GM12892 (cell line): ENCODE results near the gene ERCC2.
A peak's percentile ranks its signal among the peaks of the same experiment; 100 is the strongest.

Source experiments
- DNase-seq: peaks from one replicate; pipeline ENCODE4 v3.0.0; 2011; ENCODE audit not compliant: insufficient read length
- FAIRE-seq: peaks from 2 replicates; lab custom pipeline; 2011; peaks lifted over from hg19 to GRCh38; lab: Jason Lieb, UNC
- POLR2A ChIP-seq: IDR thresholded peaks from 2 replicates; pipeline ENCODE4 v1.6.1; 2011; ENCODE audit warnings: low read depth, low read length, control low read depth
- POLR2AphosphoS5 ChIP-seq: IDR thresholded peaks from 2 replicates; pipeline ENCODE4 v1.6.1; 2011; ENCODE audit warnings: low read depth, low read length, control low read depth
- TAF1 ChIP-seq: IDR thresholded peaks from 2 replicates; pipeline ENCODE4 v1.6.1; 2011; ENCODE audit warnings: low read depth, mild to moderate bottlenecking, control low read depth, low read length, borderline replicate concordance

The ERCC2 gene

DNA sequence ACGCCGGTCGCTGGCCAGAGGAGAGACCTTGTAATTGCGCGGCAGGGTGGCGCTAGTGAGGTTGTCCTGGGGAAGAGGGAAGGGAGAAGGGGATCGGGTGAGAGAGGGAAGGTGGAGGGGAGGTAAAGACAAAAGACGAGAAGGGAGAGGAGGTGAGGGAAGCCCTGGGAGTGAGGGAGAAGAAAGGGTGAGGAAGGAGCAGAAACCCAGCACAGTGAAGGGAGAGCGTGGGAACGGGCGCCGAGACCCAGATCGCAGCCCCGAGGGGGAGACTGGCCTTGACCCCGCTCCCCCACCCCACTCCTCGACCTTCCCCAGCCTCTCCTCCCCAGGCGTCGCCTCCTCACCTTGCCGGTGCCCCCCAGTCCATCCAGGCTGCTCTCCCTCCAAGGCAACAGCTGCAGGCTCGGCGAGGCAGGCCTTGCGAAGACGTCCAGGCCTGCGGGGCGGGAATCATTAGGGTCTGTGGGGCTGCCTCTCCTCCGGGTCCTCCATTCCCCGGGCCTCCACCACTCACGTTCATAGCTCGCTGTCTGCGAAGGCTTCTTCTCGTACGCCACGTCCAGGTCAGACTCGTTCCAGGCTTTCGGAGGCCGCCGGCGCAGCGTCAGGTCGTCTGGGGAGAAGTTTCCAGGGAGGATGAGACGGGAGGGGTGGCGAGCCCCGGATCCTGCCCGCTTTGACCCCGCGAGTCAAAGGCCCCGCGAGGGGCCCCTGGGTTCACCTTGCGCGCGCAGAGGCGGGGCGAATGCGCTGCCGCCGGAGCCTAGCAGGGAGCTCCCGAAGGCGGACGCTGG is 25.6 kb upstream of the ERCC2 start:
- FAIRE-seq: no peak
- peak; percentile 11 for DNase-seq
- no peak for TF ChIP-seq POLR2A
- TF ChIP-seq TAF1: no peak
- no peak for TF ChIP-seq POLR2AphosphoS5

DNA sequence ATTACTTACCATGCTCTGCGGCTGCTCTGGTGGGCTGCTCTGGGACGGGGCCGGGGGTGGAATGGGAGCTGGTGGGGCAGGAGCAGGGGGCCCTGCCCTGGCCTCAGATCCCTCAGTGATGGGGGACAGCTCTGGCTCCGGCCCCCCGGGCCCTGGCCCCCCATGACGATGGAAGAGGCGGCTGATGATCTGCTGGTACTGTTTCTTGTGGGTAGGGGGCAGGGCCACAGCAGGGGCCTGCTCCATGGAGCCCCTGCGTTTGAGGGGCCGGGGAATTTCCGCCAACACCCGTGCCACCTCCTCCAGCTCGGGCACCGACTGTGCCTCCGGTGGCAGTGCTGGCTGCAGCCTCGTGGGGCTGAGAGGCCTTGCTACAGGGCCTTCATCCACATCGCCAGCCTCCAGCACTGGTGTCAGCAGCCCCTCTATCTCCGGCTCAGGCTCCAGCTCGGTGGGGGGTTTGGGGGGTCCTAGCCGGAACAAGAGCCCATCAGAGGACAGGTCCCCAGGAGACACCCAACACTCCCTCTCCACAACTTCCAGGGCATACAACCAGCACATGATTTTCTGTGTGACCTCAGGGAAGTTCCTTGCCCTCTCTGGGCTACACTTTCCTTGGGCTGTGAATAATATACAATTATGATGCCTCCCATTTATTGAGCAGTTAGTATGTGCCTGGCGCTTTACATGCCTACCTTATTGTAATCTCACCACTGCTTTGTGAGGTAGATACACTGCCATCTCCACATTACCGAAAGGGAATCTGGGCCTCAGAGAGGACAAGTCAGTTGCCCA is 21.7 kb upstream of the ERCC2 start:
- DNase-seq: peak; percentile 2
- no peak for FAIRE-seq
- no peak for TF ChIP-seq POLR2A
- TF ChIP-seq POLR2AphosphoS5: no peak
- TF ChIP-seq TAF1: no peak

- FAIRE-seq (peak; percentile 61), DNase-seq (peak; percentile 27)
- TF ChIP-seq POLR2AphosphoS5 (no peak), POLR2A (no peak)
Observed at GRCh38 chr19:45391346-45391745, 21.0 kb upstream of the ERCC2 start.

DNA sequence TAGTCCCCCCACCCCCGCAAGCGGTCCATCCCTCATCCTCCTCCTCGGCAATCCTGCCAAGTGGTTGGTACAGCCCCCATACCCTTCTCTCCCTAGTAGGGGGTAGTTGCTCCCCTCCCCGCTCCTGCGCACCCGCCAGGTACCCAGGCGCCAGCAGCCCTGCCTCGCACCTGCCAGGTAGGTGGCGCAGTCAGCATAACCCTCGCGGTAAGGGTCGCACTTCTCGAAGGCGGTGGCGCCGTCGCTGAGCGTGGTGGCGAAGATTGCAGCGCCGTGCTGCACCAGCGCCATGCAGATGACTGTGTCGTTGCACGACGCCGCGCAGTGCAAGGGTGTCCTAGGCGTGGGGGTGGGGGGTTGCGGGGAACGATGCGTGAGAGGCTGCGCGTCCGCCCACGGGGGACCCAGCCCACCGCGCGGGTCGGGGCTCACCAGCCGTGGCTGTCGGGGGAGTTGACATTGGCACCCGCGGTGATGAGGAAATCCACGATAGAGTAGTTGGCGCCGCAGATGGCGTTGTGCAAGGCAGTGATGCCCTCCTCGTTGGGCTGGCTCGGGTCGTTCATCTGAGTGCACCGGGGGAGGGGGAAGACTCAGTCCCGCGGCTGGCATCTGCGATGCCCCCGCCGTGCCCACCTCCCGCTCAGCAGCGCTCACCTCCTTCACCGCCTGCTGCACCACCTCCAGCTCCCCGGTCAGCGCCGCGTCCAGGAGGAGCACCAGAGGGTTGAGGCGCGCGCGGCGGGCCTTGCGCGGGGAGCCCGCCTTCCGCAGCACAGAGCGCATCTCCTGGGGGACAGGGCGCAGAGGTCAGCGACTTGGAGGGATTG is 15.2 kb upstream of the ERCC2 start:
- FAIRE-seq (no peak), DNase-seq (peak; percentile 7)
- TF ChIP-seq TAF1 (no peak), POLR2AphosphoS5 (no peak), POLR2A (no peak)

- no peak for TF ChIP-seq POLR2AphosphoS5
- TF ChIP-seq TAF1: no peak
- no peak for TF ChIP-seq POLR2A
- DNase-seq (no peak), FAIRE-seq (no peak)
Observed at GRCh38 chr19:45382426-45382825, 12.1 kb upstream of the ERCC2 start.

DNA sequence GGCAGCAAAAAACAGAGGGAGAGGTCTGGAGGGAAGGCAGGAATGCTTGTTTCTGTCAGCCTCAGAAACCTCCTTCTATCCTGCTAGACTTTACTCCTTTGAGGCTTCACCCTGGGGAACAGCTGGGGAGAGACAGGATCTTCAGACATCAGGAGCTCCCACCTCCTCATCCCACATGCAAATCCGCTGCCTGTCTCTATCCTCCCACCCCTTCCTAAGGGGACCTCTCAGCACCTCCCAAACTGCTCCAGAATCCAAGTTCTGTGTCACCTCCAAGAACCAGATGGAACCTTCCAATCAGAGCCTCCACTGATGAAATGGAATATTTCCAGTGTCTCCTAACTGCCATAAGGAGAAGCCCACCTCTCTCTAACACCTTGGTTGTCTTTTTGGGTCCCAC is 9.7 kb upstream of the ERCC2 start:
- no peak for DNase-seq
- TF ChIP-seq TAF1 (no peak), POLR2A (no peak), POLR2AphosphoS5 (no peak)
- no peak for FAIRE-seq

GRCh38 chr19:45376045-45376724 is 5.8 kb upstream of the ERCC2 start:
- DNase-seq (no peak), FAIRE-seq (no peak)
- TF ChIP-seq POLR2A (no peak), POLR2AphosphoS5 (no peak), TAF1 (no peak)

GRCh38 chr19:45368737-45369340 is 1.5 kb downstream of the ERCC2 start:
- FAIRE-seq: no peak
- DNase-seq: peak; percentile 9
- no peak for TF ChIP-seq TAF1
- no peak for TF ChIP-seq POLR2A
- TF ChIP-seq POLR2AphosphoS5: no peak

DNA sequence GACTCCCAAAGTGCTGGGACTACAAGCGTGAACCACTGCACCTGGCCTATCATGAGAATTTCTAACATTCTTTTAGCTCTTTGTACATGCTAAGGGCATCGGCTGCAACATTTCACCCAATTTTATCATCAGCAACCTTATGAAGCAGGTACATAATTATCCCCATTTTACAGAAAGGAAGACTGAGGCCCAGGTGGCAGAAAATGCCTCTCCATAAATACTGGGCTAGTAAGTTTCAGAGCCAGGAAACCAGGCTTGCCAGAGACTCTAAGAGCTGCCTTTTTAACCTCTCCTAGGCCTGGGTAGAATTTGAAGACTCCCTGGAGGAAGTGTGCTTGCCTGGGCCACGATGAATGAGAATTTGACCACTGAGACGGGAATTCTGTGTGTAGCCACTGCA is 2.2 kb downstream of the ERCC2 start:
- FAIRE-seq (no peak), DNase-seq (no peak)
- TF ChIP-seq POLR2AphosphoS5: no peak

DNA sequence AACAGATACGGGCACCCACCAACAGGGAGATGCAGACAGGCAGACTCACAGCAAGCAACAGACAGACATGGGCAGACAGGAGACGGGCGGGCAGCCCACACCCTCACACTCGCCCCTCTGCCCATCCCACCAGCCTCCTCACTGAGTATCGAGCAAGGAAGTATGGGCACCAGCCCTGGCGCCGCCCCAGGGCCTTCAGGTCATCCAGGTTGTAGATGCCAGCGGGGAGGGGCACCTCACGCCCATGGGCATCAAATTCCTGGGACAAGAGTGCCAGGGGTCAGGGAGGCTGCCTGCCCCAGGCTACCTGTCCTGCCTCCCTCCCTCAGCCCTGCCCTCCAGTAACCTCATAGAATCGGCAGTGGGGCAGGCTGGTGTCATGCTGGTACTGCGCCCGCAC is 5.7 kb downstream of the ERCC2 start:
- TF ChIP-seq TAF1 (no peak), POLR2A (no peak), POLR2AphosphoS5 (no peak)
- FAIRE-seq (no peak), DNase-seq (no peak)

DNA sequence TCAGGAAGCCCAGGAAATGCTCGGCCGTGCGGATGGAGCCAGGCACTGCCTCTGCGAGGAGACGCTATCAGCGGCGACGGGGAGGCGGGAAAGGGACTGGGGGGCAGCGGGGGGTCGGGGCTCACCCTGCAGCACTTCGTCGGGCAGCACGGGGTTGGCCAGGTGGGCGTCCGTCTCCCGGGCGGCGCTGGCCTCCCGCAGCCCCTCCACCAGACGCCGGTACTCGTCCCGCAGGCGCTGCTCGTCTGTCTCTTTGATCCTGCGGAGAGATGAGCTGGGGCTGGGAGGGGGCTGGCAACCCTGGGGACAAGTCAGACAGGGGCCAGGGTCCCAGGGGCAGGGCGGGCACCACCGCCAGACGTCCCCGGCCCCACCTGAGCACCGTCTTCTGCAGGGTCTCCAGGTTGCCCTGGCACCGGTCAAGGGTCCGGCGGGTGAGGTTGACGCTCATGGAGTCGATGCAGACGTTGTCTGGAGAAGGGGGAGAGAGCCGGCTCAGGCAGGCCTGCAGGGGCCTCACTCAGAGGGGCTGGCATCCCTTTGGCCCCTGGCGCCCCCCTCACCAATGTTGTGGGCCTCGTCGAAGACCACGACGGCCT is 6.4 kb downstream of the ERCC2 start:
- FAIRE-seq (no peak), DNase-seq (peak; percentile 10)
- TF ChIP-seq TAF1 (no peak), POLR2AphosphoS5 (no peak)
